GM19043 (cell line): Measurements from ENCODE around the gene RXYLT1.
"Not testable (repeated sequence)": the region's sequence is repeated elsewhere in the genome, so short reads cannot be mapped to it uniquely, and the experiment has no call there.

Experiments used
- ATAC-seq: cut with Tn5 transposase; IDR thresholded peaks from one replicate; pipeline ENCODE4 v1.9.1; 2021; ENCODE audit warnings: low read depth; ENCODE audit not compliant: unreplicated experiment

Gene RXYLT1

GRCh38 chr12:63841571-63841970 is 61.9 kb downstream of the RXYLT1 start:
- ATAC-seq, result no peak

DNA sequence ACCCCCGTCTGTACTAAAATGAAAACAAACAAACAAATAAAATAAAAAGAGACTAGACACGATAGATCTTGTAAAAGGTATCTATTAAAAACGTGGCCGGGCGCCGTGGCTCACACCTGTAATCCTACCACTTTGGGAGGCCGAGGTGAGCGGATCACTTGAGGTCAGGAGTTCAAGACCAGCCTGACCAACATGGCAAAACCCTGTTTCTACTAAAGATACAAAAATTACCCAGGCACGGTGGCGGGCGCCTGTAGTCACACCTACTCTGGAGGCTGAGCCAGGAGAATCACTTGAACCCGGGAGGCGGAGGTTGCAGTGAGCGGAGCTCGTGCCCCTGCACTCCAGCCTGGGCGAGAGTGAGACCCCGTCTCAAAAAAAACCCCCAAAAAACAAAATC is 63.0 kb downstream of the RXYLT1 start:
- not testable (repeated sequence) for ATAC-seq

GRCh38 chr12:63843254-63843720 is 63.6 kb downstream of the RXYLT1 start:
- ATAC-seq, result no peak

DNA sequence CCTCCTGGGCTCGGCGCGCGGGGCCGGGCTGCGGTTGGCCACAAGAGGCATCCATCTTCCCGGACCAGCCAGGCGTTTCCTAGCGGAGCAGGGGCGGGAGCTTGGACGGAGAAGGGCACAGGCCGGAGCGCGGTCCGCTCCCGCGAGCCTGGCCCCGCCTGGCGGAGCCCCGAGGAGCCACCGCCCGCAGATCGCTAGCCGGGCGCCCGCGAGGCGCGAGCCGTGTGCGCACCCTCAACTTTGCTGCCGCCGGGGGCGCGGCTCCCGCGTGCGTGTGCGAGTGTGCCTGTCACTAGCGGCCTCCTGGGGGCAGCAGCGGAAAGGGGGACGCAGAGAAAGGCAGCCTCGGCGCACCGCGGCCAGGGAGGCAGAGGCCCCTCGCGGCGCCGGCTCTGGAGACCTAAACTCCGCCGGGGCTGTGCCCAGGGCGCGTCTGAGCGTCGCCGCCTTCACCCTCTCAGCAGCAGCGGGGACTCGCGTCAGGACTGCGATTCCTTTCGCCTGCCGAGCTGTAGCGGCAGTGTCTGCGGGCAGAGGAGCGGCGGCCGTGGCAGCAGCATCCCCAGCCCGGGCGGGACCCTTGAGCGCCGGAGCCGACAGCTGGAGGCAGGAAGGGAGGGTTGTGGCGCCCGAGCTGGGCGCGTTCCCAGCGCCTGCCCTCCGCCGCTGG is 64.1 kb downstream of the RXYLT1 start:
- peak; percentile 93 for ATAC-seq

DNA sequence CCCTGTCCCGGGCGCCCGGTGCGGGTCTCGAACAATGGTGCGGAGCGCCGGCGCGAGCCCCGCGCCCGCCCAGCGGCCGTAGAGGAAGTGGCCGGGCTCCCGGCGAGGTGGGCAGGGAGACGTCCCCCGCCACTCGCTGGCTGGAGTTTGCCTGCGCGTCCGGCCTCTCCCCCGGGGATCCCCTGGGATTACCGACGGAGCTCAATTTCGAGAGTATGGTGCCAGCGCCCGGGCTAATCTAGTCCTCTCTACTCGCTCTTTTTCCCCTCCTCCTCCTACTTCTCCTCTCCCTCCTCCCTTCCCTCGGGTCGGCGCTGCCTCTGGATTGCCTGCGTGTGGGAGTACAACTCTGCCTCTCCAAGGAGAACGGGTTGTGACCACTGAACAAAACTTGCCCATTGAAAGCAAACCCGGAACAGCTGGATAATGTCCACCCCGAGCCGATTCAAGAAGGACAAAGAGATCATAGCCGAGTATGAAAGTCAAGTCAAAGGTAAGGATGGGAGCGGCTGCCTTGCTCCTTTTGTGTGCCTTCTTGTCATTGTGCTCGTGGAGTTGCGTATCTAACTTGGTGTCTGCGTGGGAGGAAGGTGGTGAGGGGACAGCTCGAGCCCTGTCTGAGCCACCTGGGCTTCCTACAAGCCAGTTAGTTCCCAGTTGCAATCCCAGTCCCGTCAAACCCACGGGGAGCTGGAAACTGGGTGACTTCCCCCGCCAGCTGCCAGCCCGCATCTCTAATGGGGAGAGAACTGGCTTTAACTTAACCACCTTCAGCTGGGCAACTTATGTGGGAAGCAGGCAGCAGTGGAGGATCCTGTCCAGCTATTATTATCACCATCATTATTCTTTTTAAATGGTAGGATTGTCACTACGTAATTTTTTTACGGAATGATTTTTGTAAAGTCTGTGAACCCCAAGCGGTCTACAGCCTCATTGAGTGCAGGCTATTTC is 65.0 kb downstream of the RXYLT1 start, which contains the start of gene SRGAP1:
Gene SRGAP1, plus strand, starts transcription at position 310 of the 951 bp plus-strand sequence. Its CDS starts 117 bp downstream, at position 427.
- no peak for ATAC-seq

GRCh38 chr12:63845726-63846125 is 66.0 kb downstream of the RXYLT1 start:
- no peak for ATAC-seq

DNA sequence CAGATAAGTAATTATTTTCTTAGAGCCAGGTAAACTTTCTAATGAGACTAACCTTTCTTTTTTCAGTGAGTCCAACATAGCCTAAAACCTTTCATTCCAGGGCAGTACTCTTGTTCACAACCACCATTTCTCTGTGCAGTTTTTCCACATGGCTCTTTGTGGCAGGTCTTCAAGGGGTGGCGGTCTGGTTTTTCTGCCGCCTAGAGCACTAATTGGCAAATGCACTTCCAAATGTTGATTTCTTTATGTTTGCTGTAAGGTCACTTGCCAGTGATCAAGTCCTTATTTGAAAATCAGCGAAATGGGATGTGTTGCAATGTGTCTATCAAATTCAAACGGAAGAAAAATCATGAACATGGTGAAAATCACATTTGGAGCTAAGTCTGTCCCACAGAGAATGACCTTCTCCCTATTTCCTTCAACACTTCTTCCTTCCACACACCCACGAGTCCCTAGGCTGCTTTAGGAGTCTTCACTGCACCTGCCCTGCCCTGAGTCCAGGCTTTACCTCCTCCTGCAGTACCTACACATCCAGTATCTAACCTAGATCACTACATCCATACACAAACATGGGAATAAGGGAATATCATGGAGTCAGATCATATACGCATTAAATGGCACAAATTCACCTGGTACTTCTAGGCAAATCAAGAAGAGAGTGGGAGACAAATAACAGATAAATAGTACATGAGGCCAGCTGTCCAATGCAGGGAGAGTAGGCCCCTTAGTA is 66.7 kb downstream of the RXYLT1 start:
- ATAC-seq, result no peak

DNA sequence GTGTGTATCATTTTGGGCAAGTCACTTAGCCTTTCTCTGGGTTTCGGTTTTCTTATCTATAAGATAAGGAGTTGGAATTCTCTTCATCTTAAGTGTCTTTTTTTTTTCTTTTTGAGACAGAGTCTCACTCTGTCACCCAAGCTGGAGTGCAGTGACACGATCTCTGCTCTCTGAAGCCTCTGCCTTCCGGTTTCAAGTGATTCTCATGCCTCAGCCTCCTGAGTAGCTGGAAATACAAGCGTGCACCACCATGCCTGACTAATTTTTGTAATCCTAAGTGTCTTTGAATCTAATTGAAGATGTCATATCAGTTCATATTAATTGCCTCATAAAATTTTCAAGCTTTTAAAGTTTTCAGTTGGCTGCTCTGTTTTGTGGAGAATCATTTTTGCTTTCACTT is 68.7 kb downstream of the RXYLT1 start:
- ATAC-seq, result no peak

- ATAC-seq, result no peak
These were observed 69.5 kb downstream of the RXYLT1 start for GRCh38 chr12:63849106-63849620.

- no peak for ATAC-seq
These were observed 69.9 kb downstream of the RXYLT1 start for GRCh38 chr12:63849641-63850040.

DNA sequence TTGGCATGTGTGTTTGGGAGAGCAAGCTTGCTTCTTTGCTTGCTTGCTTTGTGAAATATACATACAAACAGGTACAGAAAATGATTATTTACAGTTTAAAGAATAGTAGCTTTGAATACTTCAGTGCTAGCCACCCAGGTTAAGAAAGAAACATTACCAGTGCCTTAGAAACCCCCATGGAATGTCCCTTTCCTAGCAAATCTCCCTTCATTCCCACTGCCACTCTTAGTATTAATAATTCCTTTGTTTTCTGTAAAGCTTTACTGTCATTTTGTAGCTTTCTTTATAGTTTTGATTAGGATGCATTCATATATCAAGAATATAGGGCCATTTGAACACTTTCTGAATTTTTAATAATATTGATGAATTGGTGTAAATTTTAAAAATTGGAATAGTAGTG is 74.3 kb downstream of the RXYLT1 start:
- ATAC-seq, result no peak

DNA sequence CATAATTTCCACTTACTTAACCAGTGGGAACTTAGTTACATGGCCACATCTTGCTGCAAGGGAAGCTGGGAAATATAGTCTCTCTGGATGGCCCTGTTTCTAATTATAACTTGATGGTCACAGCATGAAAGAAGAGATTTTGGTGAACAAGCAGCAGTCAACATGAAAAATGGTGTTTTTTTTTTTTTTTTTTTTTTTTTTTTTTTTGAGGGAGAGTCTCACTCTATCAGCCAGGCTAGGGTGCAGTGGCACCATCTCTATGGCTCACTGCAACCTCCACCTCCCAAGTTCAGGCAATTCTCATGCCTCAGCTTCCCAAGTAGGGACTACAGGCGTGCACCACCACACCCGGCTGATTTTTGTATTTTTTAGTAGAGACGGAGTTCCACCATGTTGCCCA is 75.6 kb downstream of the RXYLT1 start:
- no peak for ATAC-seq

- no peak for ATAC-seq
These were observed 78.3 kb downstream of the RXYLT1 start for GRCh38 chr12:63857771-63858670.
